HS-5 (cell line): ENCODE measurements around the gene NEMP2.
"Not testable (repeated sequence)": the region's sequence is repeated elsewhere in the genome, so short reads cannot be mapped to it uniquely, and the experiment has no call there.

Experiments
- DNase-seq: peaks from one replicate; pipeline ENCODE4 v3.0.0-alpha.2; 2012; ENCODE audit warnings: low read depth

The NEMP2 gene

GRCh38 chr2:190526105-190526750 is 8.3 kb downstream of the NEMP2 start:
- no peak for DNase-seq

- no peak for DNase-seq
These were observed 9.6 kb downstream of the NEMP2 start for GRCh38 chr2:190524928-190525327.

GRCh38 chr2:190519975-190520767 is 14.4 kb downstream of the NEMP2 start:
- DNase-seq: no peak

GRCh38 chr2:190517468-190517867 is 17.1 kb downstream of the NEMP2 start:
- DNase-seq: no peak

- no peak for DNase-seq
These were observed 18.8 kb downstream of the NEMP2 start for GRCh38 chr2:190515687-190516086.

- peak; percentile 24 for DNase-seq
These were observed 19.8 kb downstream of the NEMP2 start for GRCh38 chr2:190514676-190515075.

- no peak for DNase-seq
These were observed 20.6 kb downstream of the NEMP2 start for GRCh38 chr2:190513877-190514276.

GRCh38 chr2:190512539-190513095 is 21.9 kb downstream of the NEMP2 start:
- no peak for DNase-seq

GRCh38 chr2:190511104-190511503 is 23.4 kb downstream of the NEMP2 start:
- no peak for DNase-seq

GRCh38 chr2:190509895-190510294 is 24.6 kb downstream of the NEMP2 start:
- not testable (repeated sequence) for DNase-seq

- no peak for DNase-seq
These were observed 27.4 kb downstream of the NEMP2 start for GRCh38 chr2:190507135-190507534.

GRCh38 chr2:190506666-190507065 is 27.9 kb downstream of the NEMP2 start:
- no peak for DNase-seq

GRCh38 chr2:190505696-190506095 is 28.8 kb downstream of the NEMP2 start:
- no peak for DNase-seq

- DNase-seq: no peak
These were observed 29.6 kb downstream of the NEMP2 start for GRCh38 chr2:190504912-190505311.

- no peak for DNase-seq
These were observed 31.4 kb downstream of the NEMP2 start for GRCh38 chr2:190503088-190503487.

- no peak for DNase-seq
These were observed 32.7 kb downstream of the NEMP2 start for GRCh38 chr2:190501702-190502407.

GRCh38 chr2:190501231-190501630 is 33.3 kb downstream of the NEMP2 start:
- DNase-seq: no peak

- no peak for DNase-seq
These were observed 34.4 kb downstream of the NEMP2 start for GRCh38 chr2:190500054-190500502.

GRCh38 chr2:190499273-190499672 is 35.2 kb downstream of the NEMP2 start:
- DNase-seq: no peak

GRCh38 chr2:190497428-190497827 is 37.1 kb downstream of the NEMP2 start:
- DNase-seq: no peak

GRCh38 chr2:190494600-190495227 is 39.8 kb downstream of the NEMP2 start:
- not testable (repeated sequence) for DNase-seq

- DNase-seq: no peak
These were observed 41.4 kb downstream of the NEMP2 start for GRCh38 chr2:190493095-190493494.
